ENCODE data around the gene JAKMIP1. TPM values are rescaled to one million over a fixed set of nuclear protein-coding genes. Genes with fewer than 3 reads are reported as not detected.

The JAKMIP1 gene
- total RNA-seq, 2 experiments from 2014 or later: 4.0 to 5.1 TPM

DNA sequence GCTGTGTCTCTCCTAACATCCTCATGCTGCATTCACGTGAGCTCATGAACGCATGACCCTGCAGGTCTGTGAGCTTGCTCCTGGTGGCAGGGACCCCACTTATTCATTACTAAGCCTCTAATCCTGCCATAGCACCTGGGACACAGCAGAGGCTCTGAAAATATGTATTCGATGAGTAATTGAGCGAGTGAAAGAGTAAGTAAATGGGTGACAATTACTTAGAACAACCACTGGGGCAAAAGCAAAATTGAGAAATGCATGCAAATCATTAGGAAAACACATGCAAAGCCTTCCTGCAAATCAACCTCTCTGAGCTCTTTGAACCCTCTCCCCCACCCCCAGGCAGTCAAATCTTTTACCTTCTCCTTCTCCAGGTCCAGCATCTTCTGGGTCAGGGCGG, 158.5 kb downstream of the JAKMIP1 start:
- H3K9me2 ChIP-seq (ENCODE audit: insufficient read depth, low read length): no peaks in the 10 kb centered on the region
- POLR2A ChIA-PET: no interaction called here
- no peak overlapping the region for H3K4me3 ChIP-seq (ENCODE audit: low read depth, low read length, poor library complexity, severe bottlenecking)
- CTCF ChIA-PET (ENCODE audit: unreplicated experiment): no interaction called here
- H3K4me1 ChIP-seq (ENCODE audit: insufficient read depth, low read length, poor library complexity, severe bottlenecking): no peaks in the 10 kb centered on the region
- no TSS peak for BruUV-seq (replicated peaks)
- no peak overlapping the region for H2AFZ ChIP-seq (ENCODE audit: low read length)
- H3K27ac ChIP-seq (ENCODE audit: low read depth, low read length, poor library complexity, severe bottlenecking): no peak overlapping the region
- H3K4me2 ChIP-seq (ENCODE audit: low read length): no peak overlapping the region
- no peak for TF ChIP-seq EZH2phosphoT487 (IDR thresholded peaks at IDR 0.05; ENCODE audit: borderline replicate concordance, low read depth, low read length)
- TF ChIP-seq, protein P1, sequence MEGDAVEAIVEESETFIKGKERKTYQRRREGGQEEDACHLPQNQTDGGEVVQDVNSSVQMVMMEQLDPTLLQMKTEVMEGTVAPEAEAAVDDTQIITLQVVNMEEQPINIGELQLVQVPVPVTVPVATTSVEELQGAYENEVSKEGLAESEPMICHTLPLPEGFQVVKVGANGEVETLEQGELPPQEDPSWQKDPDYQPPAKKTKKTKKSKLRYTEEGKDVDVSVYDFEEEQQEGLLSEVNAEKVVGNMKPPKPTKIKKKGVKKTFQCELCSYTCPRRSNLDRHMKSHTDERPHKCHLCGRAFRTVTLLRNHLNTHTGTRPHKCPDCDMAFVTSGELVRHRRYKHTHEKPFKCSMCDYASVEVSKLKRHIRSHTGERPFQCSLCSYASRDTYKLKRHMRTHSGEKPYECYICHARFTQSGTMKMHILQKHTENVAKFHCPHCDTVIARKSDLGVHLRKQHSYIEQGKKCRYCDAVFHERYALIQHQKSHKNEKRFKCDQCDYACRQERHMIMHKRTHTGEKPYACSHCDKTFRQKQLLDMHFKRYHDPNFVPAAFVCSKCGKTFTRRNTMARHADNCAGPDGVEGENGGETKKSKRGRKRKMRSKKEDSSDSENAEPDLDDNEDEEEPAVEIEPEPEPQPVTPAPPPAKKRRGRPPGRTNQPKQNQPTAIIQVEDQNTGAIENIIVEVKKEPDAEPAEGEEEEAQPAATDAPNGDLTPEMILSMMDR (conservative IDR thresholded peaks at IDR 0.05; ENCODE audit: low read length): no peak
- no peaks in the 10 kb centered on the region for H4K20me1 ChIP-seq (ENCODE audit: insufficient read depth, low read length)
- DNase-seq (ENCODE audit: low spot score): no peak
- H3K9me3 ChIP-seq (ENCODE audit: low read length): no peaks in the 10 kb centered on the region
- no peaks in the 10 kb centered on the region for H3K79me2 ChIP-seq (ENCODE audit: insufficient read depth, low read depth, low read length)
- intact Hi-C loops (cut with micrococcal nuclease; ENCODE audit: unreplicated experiment): no loop called here
- no peaks in the 10 kb centered on the region for H3K36me3 ChIP-seq (ENCODE audit: insufficient read depth, low read length)

DNA sequence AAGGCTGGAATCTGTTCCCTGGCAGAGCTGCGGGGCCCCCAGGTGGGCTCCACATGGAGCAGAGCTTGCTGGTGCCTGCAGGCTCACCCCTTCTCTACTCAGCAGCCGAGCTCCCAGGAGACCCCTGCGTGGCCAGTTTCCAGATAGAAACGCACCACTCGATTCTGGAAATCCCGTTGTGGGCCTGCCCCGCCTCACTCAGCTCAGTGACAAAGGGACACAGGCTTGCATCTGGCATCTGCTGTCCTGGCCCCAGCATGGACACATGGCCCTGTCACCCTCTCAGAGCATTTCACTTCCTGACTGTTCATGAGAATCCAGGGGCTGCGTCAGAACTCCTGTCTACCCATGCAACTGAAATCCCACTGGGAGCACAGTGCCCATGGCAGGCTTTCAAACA, 161.6 kb downstream of the JAKMIP1 start:
- H3K79me2 ChIP-seq (ENCODE audit: insufficient read depth, low read depth, low read length): no peaks in the 10 kb centered on the region
- H3K9me2 ChIP-seq (ENCODE audit: insufficient read depth, low read length): no peaks in the 10 kb centered on the region
- H3K9me3 ChIP-seq (ENCODE audit: low read length): no peaks in the 10 kb centered on the region
- H3K4me3 ChIP-seq (ENCODE audit: low read depth, low read length, poor library complexity, severe bottlenecking): no peak overlapping the region
- no peaks in the 10 kb centered on the region for H4K20me1 ChIP-seq (ENCODE audit: insufficient read depth, low read length)
- intact Hi-C loops (cut with micrococcal nuclease; ENCODE audit: unreplicated experiment): no loop called here
- ChIA-PET CTCF (ENCODE audit: unreplicated experiment) (no interaction called here), POLR2A (no interaction called here)
- TF ChIP-seq, protein P1 (conservative IDR thresholded peaks at IDR 0.05; ENCODE audit: low read length): no peak
- TF ChIP-seq EZH2phosphoT487 (IDR thresholded peaks at IDR 0.05; ENCODE audit: borderline replicate concordance, low read depth, low read length): no peak
- no peak overlapping the region for H3K4me2 ChIP-seq (ENCODE audit: low read length)
- BruUV-seq (replicated peaks): no TSS peak
- no peak overlapping the region for H3K27ac ChIP-seq (ENCODE audit: low read depth, low read length, poor library complexity, severe bottlenecking)
- DNase-seq (ENCODE audit: low spot score): no peak
- H3K4me1 ChIP-seq (ENCODE audit: insufficient read depth, low read length, poor library complexity, severe bottlenecking): no peaks in the 10 kb centered on the region
- no peak overlapping the region for H2AFZ ChIP-seq (ENCODE audit: low read length)
- no peaks in the 10 kb centered on the region for H3K36me3 ChIP-seq (ENCODE audit: insufficient read depth, low read length)

DNA sequence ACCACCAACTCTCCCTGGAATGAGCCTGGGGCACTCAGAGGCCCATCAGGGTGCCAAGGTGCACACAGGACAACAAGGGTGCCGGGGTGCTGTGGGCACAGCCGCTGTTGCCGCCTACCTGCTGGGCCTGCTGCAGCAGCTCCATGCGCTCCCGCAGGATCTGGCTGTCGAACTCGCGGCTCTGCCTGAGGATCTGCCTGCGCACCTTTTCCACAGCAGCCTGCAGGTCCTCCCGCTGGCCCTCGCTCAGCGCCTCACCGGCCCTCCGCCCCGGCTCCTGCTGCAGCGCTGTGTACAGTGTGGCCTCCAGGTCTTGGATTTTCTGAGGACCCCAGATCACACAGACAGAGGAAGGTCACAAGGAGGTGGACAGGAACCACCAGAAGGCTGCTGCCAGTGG, 164.6 kb downstream of the JAKMIP1 start:
- no peaks in the 10 kb centered on the region for H3K9me3 ChIP-seq (ENCODE audit: low read length)
- H3K9me2 ChIP-seq (ENCODE audit: insufficient read depth, low read length): no peaks in the 10 kb centered on the region
- TF ChIP-seq, protein P1 (conservative IDR thresholded peaks at IDR 0.05; ENCODE audit: low read length): no peak
- TF ChIP-seq EZH2phosphoT487 (IDR thresholded peaks at IDR 0.05; ENCODE audit: borderline replicate concordance, low read depth, low read length): no peak
- no peaks in the 10 kb centered on the region for H3K4me1 ChIP-seq (ENCODE audit: insufficient read depth, low read length, poor library complexity, severe bottlenecking)
- H3K4me2 ChIP-seq (ENCODE audit: low read length): no peak overlapping the region
- H3K79me2 ChIP-seq (ENCODE audit: insufficient read depth, low read depth, low read length): no peaks in the 10 kb centered on the region
- no peak overlapping the region for H2AFZ ChIP-seq (ENCODE audit: low read length)
- ChIA-PET CTCF (ENCODE audit: unreplicated experiment) (no interaction called here), POLR2A (no interaction called here)
- no TSS peak for BruUV-seq (replicated peaks)
- H4K20me1 ChIP-seq (ENCODE audit: insufficient read depth, low read length): no peaks in the 10 kb centered on the region
- no peak overlapping the region for H3K4me3 ChIP-seq (ENCODE audit: low read depth, low read length, poor library complexity, severe bottlenecking)
- no peak overlapping the region for H3K27ac ChIP-seq (ENCODE audit: low read depth, low read length, poor library complexity, severe bottlenecking)
- intact Hi-C loops (cut with micrococcal nuclease; ENCODE audit: unreplicated experiment): no loop called here
- H3K36me3 ChIP-seq (ENCODE audit: insufficient read depth, low read length): no peaks in the 10 kb centered on the region
- DNase-seq (ENCODE audit: low spot score): no peak

Data from OCI-LY7 (cell line).